DND-41 (cell line): Measurements from ENCODE around the gene ERBB2.
"Not testable (repeated sequence)": the region's sequence is repeated elsewhere in the genome, so short reads cannot be mapped to it uniquely, and the experiment has no call there.

Experiments used
- ATAC-seq: fragments of 200-7000 bp; cut with Tn5 transposase; 3 replicates; pipeline ENCODE4 v1.9.1; 2021; ENCODE audit warnings: low read depth; ENCODE audit not compliant: insufficient read depth
- DNase-seq: peaks from one replicate; pipeline ENCODE4 v3.0.0-alpha.2; 2020
- H2AFZ ChIP-seq: 2 replicates; pipeline ENCODE4 v1.6.0; 2012; ENCODE audit warnings: low read depth, low read length
- H3K27ac ChIP-seq: 2 replicates; pipeline ENCODE4 v1.5.1; 2012; ENCODE audit warnings: low read length, inconsistent platforms
- H3K27me3 ChIP-seq: fragments of 200-600 bp; sonication (generic); 2 replicates; pipeline ENCODE4 v1.6.0; 2012; ENCODE audit warnings: low read length, mild to moderate bottlenecking, inconsistent platforms; ENCODE audit not compliant: insufficient read depth, poor library complexity
- H3K36me3 ChIP-seq: 2 replicates; pipeline ENCODE4 v1.5.1; 2012; ENCODE audit warnings: low read length, inconsistent platforms; ENCODE audit not compliant: insufficient read depth
- H3K4me1 ChIP-seq: 2 replicates; pipeline ENCODE4 v1.5.1; 2012; ENCODE audit warnings: mild to moderate bottlenecking, low read length; ENCODE audit not compliant: insufficient read depth
- H3K4me2 ChIP-seq: 2 replicates; pipeline ENCODE4 v1.6.0; 2012; ENCODE audit warnings: mild to moderate bottlenecking, moderate library complexity, low read length, inconsistent platforms; ENCODE audit not compliant: insufficient read depth
- H3K4me3 ChIP-seq, 2 experiments: fragments of 200-600 bp in 1 of 2; shearing (Covaris generic) in 1 of 2; 2 replicates each; pipeline ENCODE4 v1.5.1; 2012 to 2016; ENCODE audit warnings: inconsistent platforms in 2 of 2, low read length in 2 of 2, mild to moderate bottlenecking in 2 of 2, low read depth in 1 of 2, moderate library complexity in 1 of 2
- H3K79me2 ChIP-seq: 2 replicates; pipeline ENCODE4 v1.6.0; 2012; ENCODE audit warnings: low read length, inconsistent platforms; ENCODE audit not compliant: insufficient read depth
- H3K9ac ChIP-seq: 2 replicates; pipeline ENCODE4 v1.6.0; 2012; ENCODE audit warnings: low read depth, mild to moderate bottlenecking, inconsistent platforms, low read length, moderate library complexity
- H3K9me3 ChIP-seq: 2 replicates; pipeline ENCODE4 v1.5.1; 2012; ENCODE audit warnings: low read length, moderate library complexity, mild to moderate bottlenecking, inconsistent platforms; ENCODE audit not compliant: insufficient read depth, severe bottlenecking
- H4K20me1 ChIP-seq: 2 replicates; pipeline ENCODE4 v1.6.0; 2012; ENCODE audit warnings: low read length; ENCODE audit not compliant: insufficient read depth
- CTCF ChIP-seq: IDR thresholded peaks from 2 replicates; pipeline ENCODE4 v1.5.1; 2012; ENCODE audit warnings: borderline replicate concordance, low read length, moderate library complexity, mild to moderate bottlenecking; ENCODE audit not compliant: poor library complexity, severe bottlenecking; ENCODE audit errors: extremely low read depth
- EZH2 ChIP-seq: IDR thresholded peaks from 3 replicates; pipeline ENCODE4 v1.6.1; 2012; ENCODE audit warnings: borderline replicate concordance, low read depth, mild to moderate bottlenecking, moderate library complexity, low read length, inconsistent platforms; ENCODE audit not compliant: severe bottlenecking

ERBB2 gene

GRCh38 chr17:39763051-39763820 is 63.4 kb downstream of the ERBB2 start:
- H3K9ac ChIP-seq: no peak overlapping the region
- H3K9me3 ChIP-seq: no peaks in the 10 kb centered on the region
- ATAC-seq: no peak
- no peaks in the 10 kb centered on the region for H4K20me1 ChIP-seq
- no peaks in the 10 kb centered on the region for H3K36me3 ChIP-seq
- H3K4me1 ChIP-seq: peaks cover 11% of the 10 kb centered on the region
- H3K4me2 ChIP-seq: no peak overlapping the region
- TF ChIP-seq CTCF (no peak), EZH2 (no peak)
- H3K4me3 ChIP-seq: no peak overlapping the region
- no peaks in the 10 kb centered on the region for H3K27me3 ChIP-seq
- H3K27ac ChIP-seq: no peak overlapping the region
- DNase-seq: no peak
- H3K79me2 ChIP-seq: no peaks in the 10 kb centered on the region
- H2AFZ ChIP-seq: no peak overlapping the region

- H3K27me3 ChIP-seq, H4K20me1 ChIP-seq, H3K4me3 ChIP-seq, ATAC-seq, H3K79me2 ChIP-seq, H3K4me2 ChIP-seq, H3K9ac ChIP-seq, H3K4me1 ChIP-seq, H2AFZ ChIP-seq, H3K36me3 ChIP-seq, DNase-seq, H3K9me3 ChIP-seq, H3K27ac ChIP-seq: not testable (repeated sequence)
Measured at GRCh38 chr17:39764171-39764570, 64.3 kb downstream of the ERBB2 start.

GRCh38 chr17:39765175-39765574 is 65.3 kb downstream of the ERBB2 start:
- Histone ChIP-seq H2AFZ (no peak overlapping the region), H3K4me1 (peaks cover 14% of the 10 kb centered on the region), H3K36me3 (no peaks in the 10 kb centered on the region), H3K27ac (no peak overlapping the region), H3K27me3 (no peaks in the 10 kb centered on the region), H3K4me3 (no peak overlapping the region), H3K9me3 (no peaks in the 10 kb centered on the region), H4K20me1 (no peaks in the 10 kb centered on the region), H3K4me2 (no peak overlapping the region), H3K79me2 (no peaks in the 10 kb centered on the region), H3K9ac (no peak overlapping the region)
- ATAC-seq: no peak
- DNase-seq: no peak
- no peak for TF ChIP-seq CTCF
- no peak for TF ChIP-seq EZH2

- no peak overlapping the region for H3K9ac ChIP-seq
- no peaks in the 10 kb centered on the region for H4K20me1 ChIP-seq
- no peaks in the 10 kb centered on the region for H3K79me2 ChIP-seq
- TF ChIP-seq CTCF (no peak), EZH2 (no peak)
- H3K4me1 ChIP-seq: peaks cover 20% of the 10 kb centered on the region
- no peaks in the 10 kb centered on the region for H3K27me3 ChIP-seq
- ATAC-seq (no peak), DNase-seq (no peak)
- no peaks in the 10 kb centered on the region for H3K9me3 ChIP-seq
- H3K4me3 ChIP-seq: no peak overlapping the region
- no peak overlapping the region for H3K27ac ChIP-seq
- H3K36me3 ChIP-seq: no peaks in the 10 kb centered on the region
- no peak overlapping the region for H2AFZ ChIP-seq
- H3K4me2 ChIP-seq: no peak overlapping the region
Measured at GRCh38 chr17:39765766-39766165, 65.9 kb downstream of the ERBB2 start.
